H1 (cell line): ENCODE measurements around the gene OGFRL1. TPM values are rescaled to one million over a fixed set of nuclear protein-coding genes. Genes with fewer than 3 reads are reported as not detected.
A peak's percentile ranks its signal among the peaks of the same experiment; 100 is the strongest.

Experiments
- CHD2 ChIP-seq: IDR thresholded peaks from 2 replicates; pipeline ENCODE4 v1.6.1; 2012; ENCODE audit warnings: low read length, improper control_type of control experiment
- HDAC6 ChIP-seq: IDR thresholded peaks from one replicate; pipeline ENCODE4 v1.7.1; 2012; ENCODE audit warnings: low read depth, mild to moderate bottlenecking, inconsistent platforms, low read length, moderate library complexity
- SIRT6 ChIP-seq: IDR thresholded peaks from one replicate; pipeline ENCODE4 v1.7.1; 2012; ENCODE audit warnings: low read length, inconsistent platforms
- YY1 ChIP-seq: IDR thresholded peaks from 2 replicates; pipeline ENCODE4 v1.6.1; 2011; ENCODE audit warnings: low read depth, mild to moderate bottlenecking, low read length
- polyA plus RNA-seq, 7 experiments: library from polyadenylated mRNA; depleted of rRNA in 3 of 7; stranded (reverse) in 5 of 7; unstranded in 2 of 7; fragments of >200 nt in 5 of 7; fragments of 200-250 nt in 2 of 7; gene quantifications; 1 replicate in 5 of 7; 2 replicates in 1 of 7; 4 replicates in 1 of 7; pipeline versions ENCODE4 v1.2.1 to v1.2.3, GENCODE V29; 2011 to 2013; ENCODE audit warnings: missing spikeins in 2 of 7, mixed read lengths in 2 of 7
- total RNA-seq: library from RNA; stranded (reverse); fragmentation: NEBNext Ultra II Directional; extraction: Animal tissue kit (Norgen Biotek cat#: 25700); gene quantifications from 2 replicates; pipeline ENCODE4 v1.2.1, GENCODE V29; 2021
- TF ChIP-seq, protein P1 (sequence below), 3 experiments: IDR thresholded peaks; 1 replicate in 2 of 3; 2 replicates in 1 of 3; pipeline versions ENCODE4 v1.5.1 to v1.6.1; 2011; ENCODE audit warnings: low read length in 3 of 3, mild to moderate bottlenecking in 3 of 3, inconsistent platforms in 2 of 3, low read depth in 1 of 3, moderate library complexity in 1 of 3; ENCODE audit not compliant: insufficient read depth in 1 of 3; ENCODE audit errors: control extremely low read depth in 1 of 3
- TF ChIP-seq, protein P2 (sequence below): IDR thresholded peaks from 2 replicates; pipeline ENCODE4 v1.6.1; 2012; ENCODE audit warnings: low read length, inconsistent platforms

Gene OGFRL1
- total and polyA plus RNA-seq, 2 of the 8 experiments (the other 6 are each of a cell fraction or from before 2014, with no cell fraction given): 1.1 to 9.0 TPM

- TF ChIP-seq YY1: peak; percentile 14; the same call in 1 of the 2 replicates
- TF ChIP-seq, protein P1, sequence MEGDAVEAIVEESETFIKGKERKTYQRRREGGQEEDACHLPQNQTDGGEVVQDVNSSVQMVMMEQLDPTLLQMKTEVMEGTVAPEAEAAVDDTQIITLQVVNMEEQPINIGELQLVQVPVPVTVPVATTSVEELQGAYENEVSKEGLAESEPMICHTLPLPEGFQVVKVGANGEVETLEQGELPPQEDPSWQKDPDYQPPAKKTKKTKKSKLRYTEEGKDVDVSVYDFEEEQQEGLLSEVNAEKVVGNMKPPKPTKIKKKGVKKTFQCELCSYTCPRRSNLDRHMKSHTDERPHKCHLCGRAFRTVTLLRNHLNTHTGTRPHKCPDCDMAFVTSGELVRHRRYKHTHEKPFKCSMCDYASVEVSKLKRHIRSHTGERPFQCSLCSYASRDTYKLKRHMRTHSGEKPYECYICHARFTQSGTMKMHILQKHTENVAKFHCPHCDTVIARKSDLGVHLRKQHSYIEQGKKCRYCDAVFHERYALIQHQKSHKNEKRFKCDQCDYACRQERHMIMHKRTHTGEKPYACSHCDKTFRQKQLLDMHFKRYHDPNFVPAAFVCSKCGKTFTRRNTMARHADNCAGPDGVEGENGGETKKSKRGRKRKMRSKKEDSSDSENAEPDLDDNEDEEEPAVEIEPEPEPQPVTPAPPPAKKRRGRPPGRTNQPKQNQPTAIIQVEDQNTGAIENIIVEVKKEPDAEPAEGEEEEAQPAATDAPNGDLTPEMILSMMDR (IDR thresholded peaks at IDR 0.05; ENCODE audit: control extremely low read depth in 1 of 3, insufficient read depth in 1 of 3, low read depth in 1 of 3, low read length in 3 of 3): peak; percentile 1 to 26 (median 15)
- no peak for TF ChIP-seq SIRT6
- no peak for TF ChIP-seq CHD2
- TF ChIP-seq HDAC6: no peak
- TF ChIP-seq, protein P2, sequence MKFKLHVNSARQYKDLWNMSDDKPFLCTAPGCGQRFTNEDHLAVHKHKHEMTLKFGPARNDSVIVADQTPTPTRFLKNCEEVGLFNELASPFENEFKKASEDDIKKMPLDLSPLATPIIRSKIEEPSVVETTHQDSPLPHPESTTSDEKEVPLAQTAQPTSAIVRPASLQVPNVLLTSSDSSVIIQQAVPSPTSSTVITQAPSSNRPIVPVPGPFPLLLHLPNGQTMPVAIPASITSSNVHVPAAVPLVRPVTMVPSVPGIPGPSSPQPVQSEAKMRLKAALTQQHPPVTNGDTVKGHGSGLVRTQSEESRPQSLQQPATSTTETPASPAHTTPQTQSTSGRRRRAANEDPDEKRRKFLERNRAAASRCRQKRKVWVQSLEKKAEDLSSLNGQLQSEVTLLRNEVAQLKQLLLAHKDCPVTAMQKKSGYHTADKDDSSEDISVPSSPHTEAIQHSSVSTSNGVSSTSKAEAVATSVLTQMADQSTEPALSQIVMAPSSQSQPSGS: no peak
Observed at GRCh38 chr6:71288228-71289038, at the start of gene OGFRL1 (continued).
